Tibial nerve (tissue), 4 donors: ENCODE results near the gene BPIFB6. TPM values are rescaled to one million over a fixed set of nuclear protein-coding genes. Genes with fewer than 3 reads are reported as not detected.

Source experiments
- DNase-seq, 2 donors: peaks; one replicate each; pipeline ENCODE4 v3.0.0-alpha.2; 2019; ENCODE audit warnings: low spot score in 2 of 2
- H3K27ac ChIP-seq, 4 donors: fragments of 200-600 bp; sonication (generic) in 3 of 4; one replicate each; pipeline ENCODE4 v1.5.1; 2017 to 2019; ENCODE audit warnings: mild to moderate bottlenecking in 1 of 4
- H3K27me3 ChIP-seq, 2 donors: fragments of 200-600 bp; sonication (generic) in 1 of 2; one replicate each; pipeline versions ENCODE4 v1.5.1 to v1.6.0; 2017 to 2019
- H3K36me3 ChIP-seq, 3 donors: fragments of 200-600 bp; sonication (generic); one replicate each; pipeline ENCODE4 v1.5.1; 2018 to 2019
- H3K4me1 ChIP-seq, 4 donors: fragments of 200-600 bp; sonication (generic) in 3 of 4; one replicate each; pipeline ENCODE4 v1.5.1; 2017 to 2019
- H3K4me3 ChIP-seq, 4 donors: fragments of 200-600 bp; sonication (generic) in 3 of 4; one replicate each; pipeline ENCODE4 v1.5.1; 2017 to 2019; ENCODE audit warnings: mild to moderate bottlenecking in 1 of 4, moderate library complexity in 1 of 4
- H3K9me3 ChIP-seq, 4 donors: fragments of 200-600 bp; sonication (generic) in 3 of 4; one replicate each; pipeline ENCODE4 v1.5.1; 2017 to 2019
- CTCF ChIP-seq, 5 experiments: fragments of 200-600 bp in 3 of 5; fragments of 450-650 bp in 2 of 5; sonication (generic) in 3 of 5; IDR thresholded peaks; one replicate each; pipeline ENCODE4 v1.5.1; 2016 to 2019; ENCODE audit warnings: antibody characterized with exemption in 5 of 5, mild to moderate bottlenecking in 3 of 5, moderate library complexity in 2 of 5
- EP300 ChIP-seq, 2 donors: sonication (generic); formaldehyde crosslinking; IDR thresholded peaks; one replicate each; pipeline ENCODE4 v1.6.1; 2017; ENCODE audit warnings: antibody characterized with exemption in 2 of 2, mild to moderate bottlenecking in 1 of 2
- POLR2A ChIP-seq, 2 donors: fragments of 450-650 bp; IDR thresholded peaks; one replicate each; pipeline ENCODE4 v1.6.1; 2017; ENCODE audit warnings: antibody characterized with exemption in 2 of 2, mild to moderate bottlenecking in 2 of 2, moderate library complexity in 2 of 2
- WGBS, 2 donors: methylation state at CpG; one replicate each; pipeline ENCODE4 v1.1.5; 2018; 5-methylcytosine and 5-hydroxymethylcytosine counted together
- total RNA-seq, 4 donors: library from RNA; depleted of rRNA; stranded (reverse); fragments of >200 nt; gene quantifications; one replicate each; pipeline ENCODE4 v1.1.0, GENCODE V29; 2016

BPIFB6 gene
- total RNA-seq, 4 donors from 2014 or later = not detected

GRCh38 chr20:33070111-33071053 is 38.9 kb downstream of the BPIFB6 start:
- H3K4me1 ChIP-seq = no peaks in the 10 kb centered on the region
- H3K27me3 ChIP-seq = no peaks in the 10 kb centered on the region
- H3K9me3 ChIP-seq = no peaks in the 10 kb centered on the region
- H3K36me3 ChIP-seq = no peaks in the 10 kb centered on the region
- H3K27ac ChIP-seq = no peak overlapping the region
- WGBS, 2 donors = 80 to 81% methylated on average over 14 to 19 of the region's 19 CpGs
- TF ChIP-seq EP300 (IDR thresholded peaks at IDR 0.05) (no peak), CTCF (IDR thresholded peaks at IDR 0.05) (no peak), POLR2A (IDR thresholded peaks at IDR 0.05) (no peak)
- DNase-seq = no peak
- H3K4me3 ChIP-seq = no peak overlapping the region

- H3K27me3 ChIP-seq = no peaks in the 10 kb centered on the region
- no peak overlapping the region for H3K4me3 ChIP-seq
- no peaks in the 10 kb centered on the region for H3K9me3 ChIP-seq
- H3K4me1 ChIP-seq = no peaks in the 10 kb centered on the region
- H3K36me3 ChIP-seq = no peaks in the 10 kb centered on the region
- no peak overlapping the region for H3K27ac ChIP-seq
- WGBS, 2 donors = 91 to 92% methylated on average over 5 of the region's 5 CpGs
- TF ChIP-seq EP300 (IDR thresholded peaks at IDR 0.05) = no peak
- no peak for TF ChIP-seq POLR2A (IDR thresholded peaks at IDR 0.05)
- no peak for TF ChIP-seq CTCF (IDR thresholded peaks at IDR 0.05)
- DNase-seq = no peak
These were observed 39.8 kb downstream of the BPIFB6 start for GRCh38 chr20:33071198-33071597.

- Histone ChIP-seq H3K27ac (no peak overlapping the region), H3K9me3 (no peaks in the 10 kb centered on the region), H3K4me1 (no peaks in the 10 kb centered on the region), H3K4me3 (no peak overlapping the region), H3K36me3 (no peaks in the 10 kb centered on the region), H3K27me3 (no peaks in the 10 kb centered on the region)
- TF ChIP-seq CTCF (IDR thresholded peaks at IDR 0.05) = no peak
- no peak for TF ChIP-seq POLR2A (IDR thresholded peaks at IDR 0.05)
- TF ChIP-seq EP300 (IDR thresholded peaks at IDR 0.05) = no peak
- WGBS, 2 donors = 82 to 86% methylated on average over 4 of the region's 4 CpGs
- DNase-seq = no peak
These were observed 40.9 kb downstream of the BPIFB6 start for GRCh38 chr20:33072362-33072761.

GRCh38 chr20:33072813-33073212 is 41.4 kb downstream of the BPIFB6 start:
- Histone ChIP-seq H3K36me3 (no peaks in the 10 kb centered on the region), H3K27me3 (no peaks in the 10 kb centered on the region), H3K4me3 (no peak overlapping the region), H3K4me1 (no peaks in the 10 kb centered on the region), H3K27ac (no peak overlapping the region), H3K9me3 (no peaks in the 10 kb centered on the region)
- no peak for DNase-seq
- no peak for TF ChIP-seq CTCF (IDR thresholded peaks at IDR 0.05)
- TF ChIP-seq EP300 (IDR thresholded peaks at IDR 0.05) = no peak
- no peak for TF ChIP-seq POLR2A (IDR thresholded peaks at IDR 0.05)
- 83 to 86% methylated on average over 2 of the region's 2 CpGs for WGBS, 2 donors

- WGBS, 2 donors = 81 to 88% methylated on average over 2 of the region's 2 CpGs
These were observed 43.2 kb downstream of the BPIFB6 start for GRCh38 chr20:33074675-33075074.

More at GRCh38 chr20:33074675-33075074, 43.2 kb downstream of the BPIFB6 start:
- Histone ChIP-seq H3K36me3 (no peaks in the 10 kb centered on the region), H3K27me3 (no peaks in the 10 kb centered on the region), H3K4me1 (no peaks in the 10 kb centered on the region), H3K4me3 (no peak overlapping the region), H3K9me3 (no peaks in the 10 kb centered on the region), H3K27ac (no peak overlapping the region)
- TF ChIP-seq CTCF (IDR thresholded peaks at IDR 0.05) (no peak), POLR2A (IDR thresholded peaks at IDR 0.05) (no peak), EP300 (IDR thresholded peaks at IDR 0.05) (no peak)
- DNase-seq = no peak
